IgD-negative memory B cell (primary cell): ENCODE data around the gene SVEP1. TPM values are rescaled to one million over a fixed set of nuclear protein-coding genes. Genes with fewer than 3 reads are reported as not detected.

ENCODE experiments used
- H3K27ac Mint-ChIP-seq, 3 donors: one replicate each; pipeline ENCODE4 v1.8.0; 2020 to 2022; ENCODE audit warnings: mild to moderate bottlenecking in 3 of 3, mixed read lengths in 3 of 3, moderate library complexity in 1 of 3
- H3K27me3 Mint-ChIP-seq: one replicate; pipeline ENCODE4 v1.8.0; 2021; ENCODE audit warnings: mixed read lengths
- H3K36me3 Mint-ChIP-seq: one replicate; pipeline ENCODE4 v1.8.0; 2020; ENCODE audit warnings: mild to moderate bottlenecking, mixed read lengths
- H3K4me1 Mint-ChIP-seq, 3 donors: one replicate each; pipeline ENCODE4 v1.8.0; 2020 to 2022; ENCODE audit warnings: mixed read lengths in 3 of 3, mild to moderate bottlenecking in 1 of 3
- H3K4me3 Mint-ChIP-seq, 4 donors: one replicate each; pipeline ENCODE4 v1.8.0; 2020 to 2022; ENCODE audit warnings: mild to moderate bottlenecking in 4 of 4, mixed read lengths in 4 of 4, moderate library complexity in 3 of 4
- H3K9me3 Mint-ChIP-seq, 3 donors: one replicate each; pipeline ENCODE4 v1.8.0; 2020 to 2021; ENCODE audit warnings: mixed read lengths in 3 of 3, mild to moderate bottlenecking in 1 of 3
- polyA plus RNA-seq: library from polyadenylated mRNA; unstranded; fragments of 300-500 nt; fragmentation: Illumina TruSeq; gene quantifications from one replicate; pipeline ENCODE4 v1.2.3, GENCODE V29; 2021

Gene SVEP1
- polyA plus RNA-seq, 1 donor from 2014 or later = not detected

- Mint-ChIP-seq H3K4me3 (no peak overlapping the region), H3K9me3 (peaks cover 0 to 2% (median 0%) of the 10 kb centered on the region in 3 donors), H3K4me1 (peaks cover 0 to 7% (median 2%) of the 10 kb centered on the region in 3 donors), H3K36me3 (peaks cover 4% of the 10 kb centered on the region), H3K27me3 (no peaks in the 10 kb centered on the region), H3K27ac (peak overlapping the region in 1 of 3 donors; percentile 39)
These were observed 248.9 kb downstream of the SVEP1 start for GRCh38 chr9:110330484-110331105.

DNA sequence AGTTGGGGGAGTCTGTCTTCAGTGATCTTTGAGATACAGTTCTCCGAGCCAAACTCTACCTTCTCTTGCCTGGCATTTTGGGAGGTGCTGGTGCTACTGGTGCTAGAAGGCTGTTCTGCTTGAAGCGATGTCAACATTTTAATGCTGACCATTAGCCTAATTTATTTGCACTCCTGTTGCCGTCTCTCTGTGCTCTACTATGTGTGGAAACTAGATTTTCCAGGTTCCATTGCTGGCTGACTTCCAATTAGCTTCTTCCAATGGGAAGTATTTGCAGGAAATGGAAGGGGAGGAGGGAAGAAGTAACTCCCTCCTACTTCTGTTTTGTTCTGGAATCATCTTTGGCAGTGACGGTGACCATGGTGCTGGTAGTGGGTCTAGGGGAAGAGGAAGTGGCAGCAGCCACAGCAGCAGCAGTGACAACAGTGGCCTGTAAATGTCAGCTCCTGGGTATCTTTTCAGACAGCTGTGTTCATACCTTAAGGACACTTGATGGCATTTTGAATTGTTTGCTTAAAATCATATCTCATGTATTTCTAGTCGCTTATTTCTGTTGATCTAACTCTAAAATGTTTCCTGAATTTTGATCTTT lies 249.8 kb downstream of the SVEP1 start:
- Mint-ChIP-seq H3K4me1 (peaks cover 0 to 7% (median 2%) of the 10 kb centered on the region in 3 donors), H3K27ac (no peak overlapping the region), H3K4me3 (no peak overlapping the region), H3K36me3 (peaks cover 4% of the 10 kb centered on the region), H3K9me3 (peaks cover 0 to 2% (median 0%) of the 10 kb centered on the region in 3 donors), H3K27me3 (no peaks in the 10 kb centered on the region)

- Mint-ChIP-seq H3K4me3 (no peak overlapping the region), H3K9me3 (peaks cover 0 to 2% (median 0%) of the 10 kb centered on the region in 3 donors), H3K36me3 (peaks cover 4% of the 10 kb centered on the region), H3K27ac (no peak overlapping the region), H3K27me3 (no peaks in the 10 kb centered on the region), H3K4me1 (no peaks in the 10 kb centered on the region)
These were observed 250.8 kb downstream of the SVEP1 start for GRCh38 chr9:110328763-110329162.

- H3K27me3 Mint-ChIP-seq = no peaks in the 10 kb centered on the region
- no peak overlapping the region for H3K27ac Mint-ChIP-seq
- no peak overlapping the region for H3K4me3 Mint-ChIP-seq
- peaks cover 0 to 1% (median 0%) of the 10 kb centered on the region in 3 donors for H3K4me1 Mint-ChIP-seq
- no peaks in the 10 kb centered on the region for H3K9me3 Mint-ChIP-seq
- H3K36me3 Mint-ChIP-seq = peaks cover 4% of the 10 kb centered on the region
These were observed 251.8 kb downstream of the SVEP1 start for GRCh38 chr9:110327716-110328115.

DNA sequence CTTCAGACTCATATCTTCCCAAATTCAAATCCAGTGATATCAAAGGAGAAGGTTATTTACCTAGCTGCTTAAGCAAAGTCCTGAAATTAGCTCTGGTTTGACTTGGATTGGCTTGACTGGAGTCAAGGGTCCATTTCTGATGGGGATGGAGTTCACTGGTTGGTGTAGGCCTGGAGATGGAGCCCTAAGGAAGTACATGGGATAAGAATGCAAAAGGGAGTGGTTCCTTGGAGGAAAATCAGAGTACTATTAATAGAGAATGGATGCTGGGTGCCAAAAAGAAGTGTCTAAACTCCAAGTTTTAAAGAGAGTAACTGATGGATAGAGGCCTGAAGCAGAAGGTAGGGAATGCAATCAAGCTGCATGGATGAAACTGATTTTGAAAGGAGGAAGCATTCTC lies 255.7 kb downstream of the SVEP1 start:
- Mint-ChIP-seq H3K4me1 (peaks cover 0 to 2% (median 1%) of the 10 kb centered on the region in 3 donors), H3K9me3 (no peaks in the 10 kb centered on the region), H3K27me3 (peaks cover 1% of the 10 kb centered on the region), H3K36me3 (no peaks in the 10 kb centered on the region), H3K4me3 (no peak overlapping the region), H3K27ac (no peak overlapping the region)

DNA sequence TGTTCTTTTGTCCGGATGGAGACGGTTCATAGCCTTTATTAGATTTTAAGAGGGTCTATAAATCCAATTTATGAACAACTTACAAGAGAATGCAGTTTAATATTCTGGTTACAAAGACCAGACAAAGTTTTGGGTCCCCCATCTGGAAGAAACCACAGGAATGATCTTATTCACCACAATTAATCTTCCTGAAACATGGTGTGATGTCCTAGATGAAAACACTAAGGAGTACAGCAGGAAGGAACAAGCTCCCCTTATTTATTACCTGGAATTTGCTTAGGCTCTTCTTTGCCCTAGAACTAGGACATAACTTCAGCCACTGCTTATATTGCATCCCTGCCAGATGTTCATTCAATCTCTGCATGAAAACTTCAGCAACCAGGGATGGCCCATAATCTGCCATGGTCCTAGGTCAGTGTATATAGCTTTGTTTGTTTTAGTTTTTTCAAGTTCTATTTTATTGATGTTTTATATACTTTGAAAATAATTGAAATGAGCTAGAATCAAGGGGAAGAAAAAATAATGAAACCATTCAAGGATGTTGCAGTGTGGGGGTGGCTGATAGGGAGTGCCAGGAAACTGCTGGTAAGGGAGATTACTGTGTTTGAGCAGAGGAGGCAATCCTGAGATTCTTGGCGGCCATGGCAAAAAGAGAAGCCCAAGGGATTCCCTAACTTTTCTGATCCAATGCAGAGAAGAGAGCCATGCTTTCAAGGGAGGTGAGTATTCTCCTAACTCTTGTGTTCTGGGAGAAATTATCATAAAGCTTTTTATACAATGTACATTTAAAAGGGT lies 258.7 kb downstream of the SVEP1 start:
- H3K27me3 Mint-ChIP-seq = peaks cover 1% of the 10 kb centered on the region
- no peaks in the 10 kb centered on the region for H3K9me3 Mint-ChIP-seq
- H3K4me1 Mint-ChIP-seq = peaks cover 6 to 11% (median 9%) of the 10 kb centered on the region in 3 donors
- H3K36me3 Mint-ChIP-seq = peaks cover 2% of the 10 kb centered on the region
- H3K27ac Mint-ChIP-seq = no peak overlapping the region
- H3K4me3 Mint-ChIP-seq = no peak overlapping the region

DNA sequence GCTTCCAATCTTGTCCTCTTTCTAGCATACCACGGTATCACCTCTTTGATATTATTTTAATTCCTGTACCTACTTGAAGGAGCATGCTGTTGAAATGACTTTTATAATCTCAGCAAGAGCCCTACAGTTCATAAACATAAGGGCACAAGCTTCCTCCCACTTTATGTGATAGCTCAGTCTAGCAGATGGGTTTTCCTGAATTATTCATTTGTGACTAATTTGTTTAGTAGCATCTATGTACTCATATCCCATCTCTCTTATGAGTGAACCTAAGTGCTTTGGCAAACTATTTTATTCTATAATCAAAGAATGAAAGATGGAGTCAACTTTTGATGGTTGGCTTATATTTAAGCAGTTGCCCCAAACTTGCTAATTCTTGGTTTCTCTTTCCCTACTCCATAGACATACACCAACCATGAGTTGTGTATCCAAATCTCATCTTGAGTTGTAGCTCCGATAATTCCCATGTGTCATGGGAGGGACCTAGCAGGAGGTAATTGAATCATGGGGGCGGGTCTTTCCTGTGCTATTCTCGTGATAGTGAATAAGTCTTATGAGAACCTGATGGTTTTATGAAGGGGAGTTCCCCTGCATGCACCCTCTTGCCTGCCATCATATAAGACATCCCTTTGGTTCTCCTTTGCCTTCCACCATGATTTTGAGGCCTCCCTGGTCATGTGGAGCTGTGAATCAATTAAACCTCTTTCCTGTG lies 259.6 kb downstream of the SVEP1 start:
- Mint-ChIP-seq H3K27ac (no peak overlapping the region), H3K36me3 (peaks cover 2% of the 10 kb centered on the region), H3K4me3 (no peak overlapping the region)

GRCh38 chr9:110317911-110318310 lies 261.6 kb downstream of the SVEP1 start:
- peaks cover 2% of the 10 kb centered on the region for H3K36me3 Mint-ChIP-seq
- H3K27me3 Mint-ChIP-seq = peaks cover 1% of the 10 kb centered on the region
- H3K9me3 Mint-ChIP-seq = peaks cover 0 to 2% (median 0%) of the 10 kb centered on the region in 3 donors
- H3K27ac Mint-ChIP-seq = peak overlapping the region in 1 of 3 donors; percentile 67
- H3K4me3 Mint-ChIP-seq = peak overlapping the region in 1 of 4 donors; percentile 59
- peaks cover 6 to 11% (median 8%) of the 10 kb centered on the region in 3 donors for H3K4me1 Mint-ChIP-seq

More for the DNA sequence above, 259.6 kb downstream of the SVEP1 start:
- H3K27me3 Mint-ChIP-seq = peaks cover 1% of the 10 kb centered on the region
- H3K4me1 Mint-ChIP-seq = peaks cover 6 to 11% (median 9%) of the 10 kb centered on the region in 3 donors
- H3K9me3 Mint-ChIP-seq = no peaks in the 10 kb centered on the region

DNA sequence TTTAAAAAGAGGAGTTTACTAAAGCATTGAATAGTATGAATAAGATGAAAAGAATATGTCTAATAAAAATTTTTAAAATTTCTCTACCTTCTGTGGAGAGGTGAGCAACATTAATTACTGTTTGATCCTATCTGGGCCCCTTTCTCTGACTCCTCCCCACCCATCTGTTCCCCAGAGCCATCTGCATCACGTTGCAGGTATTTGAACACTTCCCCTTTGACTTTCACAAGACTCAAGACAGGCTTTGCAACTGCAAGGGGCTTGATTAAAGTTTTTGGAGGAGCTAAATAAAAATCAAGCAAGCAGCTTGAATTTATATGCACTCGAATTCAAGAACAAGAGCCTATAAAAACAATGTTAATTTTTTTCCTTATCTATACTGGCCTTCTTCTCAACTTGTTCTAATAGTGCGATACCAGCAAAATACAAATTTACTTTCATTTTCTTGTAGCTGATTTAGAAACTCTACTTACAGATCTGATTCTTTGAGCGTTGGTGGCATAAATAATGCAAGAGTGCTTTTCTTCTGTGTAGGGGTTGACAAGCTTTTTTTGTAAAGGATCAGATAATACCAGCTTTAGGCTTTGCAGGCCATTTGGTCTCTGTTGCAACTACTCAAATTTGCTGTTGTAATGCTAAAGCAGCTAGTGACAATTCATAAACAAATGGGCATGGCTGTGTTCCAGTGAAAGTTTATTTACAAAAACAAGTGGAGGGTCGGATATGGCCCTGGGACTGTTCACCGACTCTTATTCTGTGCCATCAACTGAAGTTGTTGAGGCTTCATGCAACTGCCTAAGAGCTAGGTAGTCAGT lies 263.1 kb downstream of the SVEP1 start:
- H3K4me1 Mint-ChIP-seq = peaks cover 6 to 11% (median 8%) of the 10 kb centered on the region in 3 donors
- peaks cover 0 to 4% (median 0%) of the 10 kb centered on the region in 3 donors for H3K9me3 Mint-ChIP-seq
- no peaks in the 10 kb centered on the region for H3K27me3 Mint-ChIP-seq
- peaks cover 2% of the 10 kb centered on the region for H3K36me3 Mint-ChIP-seq
- peak overlapping the region in 1 of 3 donors; percentile 54 for H3K27ac Mint-ChIP-seq
- peak overlapping the region; percentile 68 to 91 (median 80) for H3K4me3 Mint-ChIP-seq

Other genes starting within 250 kb of the SVEP1 start
- gene TXNDC8, start 241.9 kb downstream of the SVEP1 start, polyA plus RNA-seq = not detected
- gene MUSK, start 89.0 kb upstream of the SVEP1 start, polyA plus RNA-seq = not detected